CD8-positive, alpha-beta memory T cell (primary cell): ENCODE data around the gene SLC39A11. TPM values are rescaled to one million over a fixed set of nuclear protein-coding genes. Genes with fewer than 3 reads are reported as not detected.
A peak's percentile ranks its signal among the peaks of the same experiment; 100 is the strongest.

Experiments used
- CTCF ChIA-PET: fragments of 350-600 bp; sonication (Branson Sonifier 250); formaldehyde crosslinking; loops from one replicate; lab custom pipeline; 2021; ENCODE audit warnings: antibody characterized with exemption; lab: Charles Lee
- POLR2A ChIA-PET: fragments of 350-600 bp; sonication (Branson Sonifier 250); formaldehyde crosslinking; loops from one replicate; lab custom pipeline; 2021; ENCODE audit warnings: antibody characterized with exemption; lab: Charles Lee
- DNase-seq, 5 donors: peaks; one replicate each; pipeline versions ENCODE4 v3.0.0 to v3.0.0-alpha.2; 2020 to 2022; ENCODE audit warnings: mixed read lengths in 1 of 5
- H3K27ac ChIP-seq: one replicate; pipeline ENCODE4 v1.7.0; 2013; ENCODE audit warnings: low read depth, mild to moderate bottlenecking, low read length, moderate library complexity
- H3K27me3 ChIP-seq: 2 replicates; pipeline ENCODE4 v1.7.0; 2013; ENCODE audit warnings: low read length, mild to moderate bottlenecking; ENCODE audit not compliant: insufficient read depth, poor library complexity, severe bottlenecking
- H3K36me3 ChIP-seq: 2 replicates; pipeline ENCODE4 v1.7.0; 2013; ENCODE audit warnings: mild to moderate bottlenecking, low read length, moderate library complexity; ENCODE audit not compliant: insufficient read depth
- H3K4me1 ChIP-seq: 2 replicates; pipeline ENCODE4 v1.7.0; 2013; ENCODE audit warnings: mild to moderate bottlenecking, low read length, moderate library complexity; ENCODE audit not compliant: insufficient read depth
- H3K4me3 ChIP-seq: 2 replicates; pipeline ENCODE4 v1.7.0; 2013; ENCODE audit warnings: mild to moderate bottlenecking, low read length
- H3K9me3 ChIP-seq: 2 replicates; pipeline ENCODE4 v1.7.0; 2013; ENCODE audit warnings: mild to moderate bottlenecking, low read length
- H3K27ac Mint-ChIP-seq, 8 donors: one replicate each; pipeline ENCODE4 v1.8.0; 2020 to 2021; ENCODE audit warnings: mixed read lengths in 8 of 8, mild to moderate bottlenecking in 6 of 8, inconsistent platforms in 3 of 8, moderate library complexity in 3 of 8
- H3K27me3 Mint-ChIP-seq, 2 donors: one replicate each; pipeline ENCODE4 v1.8.0; 2020 to 2021; ENCODE audit warnings: mixed read lengths in 2 of 2, mild to moderate bottlenecking in 1 of 2, moderate library complexity in 1 of 2
- H3K36me3 Mint-ChIP-seq, 3 donors: one replicate each; pipeline ENCODE4 v1.8.0; 2020 to 2021; ENCODE audit warnings: mixed read lengths in 3 of 3, inconsistent platforms in 1 of 3, mild to moderate bottlenecking in 1 of 3
- H3K4me1 Mint-ChIP-seq, 3 donors: one replicate each; pipeline ENCODE4 v1.8.0; 2020 to 2021; ENCODE audit warnings: mixed read lengths in 3 of 3, inconsistent platforms in 1 of 3, mild to moderate bottlenecking in 1 of 3
- H3K4me3 Mint-ChIP-seq, 7 donors: one replicate each; pipeline ENCODE4 v1.8.0; 2020 to 2021; ENCODE audit warnings: mixed read lengths in 7 of 7, mild to moderate bottlenecking in 6 of 7, moderate library complexity in 4 of 7, inconsistent platforms in 2 of 7
- H3K9me3 Mint-ChIP-seq, 5 donors: one replicate each; pipeline ENCODE4 v1.8.0; 2020 to 2022; ENCODE audit warnings: mixed read lengths in 5 of 5, mild to moderate bottlenecking in 3 of 5, moderate library complexity in 2 of 5, inconsistent platforms in 1 of 5
- polyA plus RNA-seq: library from polyadenylated mRNA; unstranded; fragments of 300-500 nt; fragmentation: Illumina TruSeq; gene quantifications from one replicate; pipeline ENCODE4 v1.2.3, GENCODE V29; 2021
- total RNA-seq, 2 experiments: library from RNA; stranded (reverse); gene quantifications; one replicate each; pipeline ENCODE4 v1.2.3, GENCODE V29; 2021

The SLC39A11 gene
- total and polyA plus RNA-seq, 3 experiments from 2014 or later = 13.1 to 18.5 (median 17.2) TPM

DNA sequence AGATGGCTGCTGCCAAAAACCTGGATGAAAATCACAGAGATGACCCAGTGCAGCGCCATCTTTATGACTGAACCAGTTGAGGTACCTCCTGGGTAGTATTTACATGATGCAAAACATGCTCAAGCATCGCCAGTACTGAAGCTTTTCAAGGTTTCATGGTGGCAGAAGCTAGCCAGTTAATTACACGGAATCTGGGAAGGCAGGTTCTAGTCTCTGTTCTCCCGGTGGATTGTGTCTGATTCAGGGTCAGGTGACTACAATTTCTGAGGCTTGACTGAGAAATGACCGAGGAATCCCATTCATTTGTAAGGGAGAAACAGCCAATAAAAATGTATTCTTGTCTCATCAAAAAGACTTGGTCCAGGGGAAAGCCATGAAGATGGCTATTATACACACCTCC lies 209.1 kb downstream of the SLC39A11 start:
- CTCF ChIA-PET = no interaction called here
- H3K9me3 Mint-ChIP-seq = peaks cover 16 to 32% (median 20%) of the 10 kb centered on the region in 5 donors
- H3K4me3 ChIP-seq = no peak overlapping the region
- no peak overlapping the region for H3K27ac Mint-ChIP-seq
- no peak for DNase-seq
- no peaks in the 10 kb centered on the region for H3K27me3 Mint-ChIP-seq
- peaks cover 5% of the 10 kb centered on the region for H3K9me3 ChIP-seq
- H3K36me3 Mint-ChIP-seq = peaks cover 33 to 71% (median 46%) of the 10 kb centered on the region in 3 donors
- H3K27ac ChIP-seq = no peak overlapping the region
- H3K36me3 ChIP-seq = no peaks in the 10 kb centered on the region
- no peaks in the 10 kb centered on the region for H3K4me1 Mint-ChIP-seq
- no peaks in the 10 kb centered on the region for H3K27me3 ChIP-seq
- peak overlapping the region in 1 of 7 donors; percentile 8 for H3K4me3 Mint-ChIP-seq
- POLR2A ChIA-PET = no interaction called here
- no peaks in the 10 kb centered on the region for H3K4me1 ChIP-seq

DNA sequence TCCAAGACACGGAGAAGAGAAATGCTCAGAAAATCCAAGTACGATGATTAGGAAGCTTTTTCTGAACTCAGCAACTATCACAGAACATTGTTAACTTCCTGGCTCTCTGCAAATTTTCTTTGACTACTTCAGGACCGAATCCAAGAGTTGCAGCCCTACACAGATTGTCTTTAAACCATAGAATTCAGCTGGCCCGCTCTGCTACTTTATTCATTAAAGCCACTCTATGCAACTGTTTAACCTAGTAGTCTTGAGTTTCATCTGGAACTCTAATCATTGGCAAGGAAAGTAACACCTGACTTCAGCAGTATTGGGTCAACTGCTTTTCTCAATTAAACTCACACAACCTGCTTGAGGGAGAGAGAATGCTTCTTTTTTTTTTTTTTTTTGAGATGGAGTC lies 210.1 kb downstream of the SLC39A11 start:
- ChIA-PET CTCF (no interaction called here), POLR2A (no interaction called here)
- Histone ChIP-seq H3K27me3 (no peaks in the 10 kb centered on the region), H3K36me3 (no peaks in the 10 kb centered on the region), H3K4me1 (no peaks in the 10 kb centered on the region), H3K4me3 (no peak overlapping the region), H3K27ac (no peak overlapping the region), H3K9me3 (peaks cover 5% of the 10 kb centered on the region)
- Mint-ChIP-seq H3K27ac (peak overlapping the region in 1 of 8 donors; percentile 21), H3K27me3 (no peaks in the 10 kb centered on the region), H3K9me3 (peaks cover 20 to 38% (median 28%) of the 10 kb centered on the region in 5 donors), H3K36me3 (peaks cover 30 to 67% (median 42%) of the 10 kb centered on the region in 3 donors), H3K4me1 (no peaks in the 10 kb centered on the region), H3K4me3 (no peak overlapping the region)
- DNase-seq = no peak

DNA sequence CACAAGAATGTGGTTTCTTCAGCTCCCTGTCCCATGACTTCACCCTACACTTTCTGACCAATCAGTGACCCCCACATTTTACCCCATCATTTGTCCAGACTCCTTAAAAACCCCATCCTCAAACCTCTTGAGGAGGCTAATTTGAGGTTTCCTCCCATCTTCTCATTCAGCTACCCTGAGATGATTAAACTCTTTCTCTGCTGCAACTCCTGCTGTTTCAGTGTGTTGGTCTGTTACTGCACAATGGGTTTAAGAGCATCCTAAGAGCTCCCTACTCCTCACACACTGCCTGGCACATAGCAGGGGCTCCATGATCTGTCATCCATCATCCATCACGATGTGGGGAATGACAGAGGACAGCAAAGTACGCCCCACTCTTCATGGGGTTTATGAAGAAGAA lies 212.6 kb downstream of the SLC39A11 start:
- H3K4me3 Mint-ChIP-seq = no peak overlapping the region
- Histone ChIP-seq H3K4me3 (no peak overlapping the region), H3K9me3 (peaks cover 12% of the 10 kb centered on the region), H3K4me1 (no peaks in the 10 kb centered on the region), H3K27me3 (no peaks in the 10 kb centered on the region), H3K27ac (no peak overlapping the region), H3K36me3 (no peaks in the 10 kb centered on the region)
- no peak overlapping the region for H3K27ac Mint-ChIP-seq
- DNase-seq = no peak
- peaks cover 23 to 72% (median 51%) of the 10 kb centered on the region in 3 donors for H3K36me3 Mint-ChIP-seq
- ChIA-PET CTCF (no interaction called here), POLR2A (no interaction called here)
- H3K4me1 Mint-ChIP-seq = no peaks in the 10 kb centered on the region
- H3K9me3 Mint-ChIP-seq = peaks cover 34 to 59% (median 44%) of the 10 kb centered on the region in 5 donors
- peaks cover 0 to 2% of the 10 kb centered on the region in 2 donors for H3K27me3 Mint-ChIP-seq

DNA sequence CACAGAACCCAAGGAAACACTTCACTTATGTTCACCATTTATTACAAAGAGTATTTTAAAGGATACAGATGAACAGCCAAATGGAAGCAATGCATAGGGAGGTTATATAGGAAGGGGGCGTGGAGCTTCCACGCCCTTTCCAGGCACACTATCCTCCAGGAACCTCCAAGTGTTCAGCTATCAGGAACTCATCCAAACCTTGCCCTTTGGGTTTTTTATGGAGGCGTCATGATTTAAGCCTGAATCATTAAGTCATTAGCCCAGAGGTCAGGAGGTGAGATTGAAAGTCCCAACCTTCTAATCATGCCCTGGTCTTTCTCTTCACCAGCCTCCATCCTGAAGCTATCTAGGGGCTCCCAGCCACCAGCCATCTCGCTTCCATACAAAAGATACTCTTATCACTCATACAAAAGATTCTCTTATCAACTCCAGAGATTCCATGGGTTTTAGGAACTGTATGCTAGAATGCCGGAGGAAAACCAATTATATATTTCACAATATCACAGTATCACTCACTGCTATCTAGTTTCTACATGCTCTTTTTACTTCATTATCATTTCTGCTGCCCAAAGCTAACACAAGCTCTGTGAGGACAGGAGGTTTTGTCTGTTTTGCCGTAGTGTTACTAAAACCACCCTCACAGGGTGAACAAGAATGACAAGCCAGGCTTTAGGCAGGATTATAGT lies 213.4 kb downstream of the SLC39A11 start:
- POLR2A ChIA-PET = no interaction called here
- Mint-ChIP-seq H3K36me3 (peaks cover 29 to 79% (median 57%) of the 10 kb centered on the region in 3 donors), H3K4me1 (no peaks in the 10 kb centered on the region), H3K4me3 (no peak overlapping the region), H3K27me3 (peaks cover 0 to 2% of the 10 kb centered on the region in 2 donors), H3K9me3 (peaks cover 34 to 62% (median 47%) of the 10 kb centered on the region in 5 donors), H3K27ac (no peak overlapping the region)
- CTCF ChIA-PET = no interaction called here
- no peaks in the 10 kb centered on the region for H3K36me3 ChIP-seq
- no peak overlapping the region for H3K4me3 ChIP-seq
- H3K9me3 ChIP-seq = peaks cover 12% of the 10 kb centered on the region
- no peaks in the 10 kb centered on the region for H3K4me1 ChIP-seq
- no peak for DNase-seq
- no peak overlapping the region for H3K27ac ChIP-seq
- H3K27me3 ChIP-seq = no peaks in the 10 kb centered on the region

DNA sequence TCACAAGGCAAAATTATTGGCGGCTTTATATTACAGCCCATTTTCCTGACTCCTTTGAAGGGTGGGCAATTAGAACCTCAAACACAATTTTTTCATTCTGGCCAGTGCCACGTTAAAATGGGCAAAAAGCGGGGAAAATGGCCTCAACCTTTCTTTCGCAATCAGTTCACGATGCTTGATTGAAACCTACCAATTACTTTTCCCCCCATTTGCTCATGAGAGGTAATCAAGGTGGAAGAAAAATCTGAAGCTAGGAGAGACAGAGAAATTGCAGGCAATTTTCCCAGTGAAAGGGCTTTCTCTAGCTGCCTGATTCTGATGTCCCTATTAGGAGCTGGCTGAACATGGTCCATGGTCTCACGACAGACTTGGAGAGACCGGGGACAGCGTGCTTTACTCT lies 215.1 kb downstream of the SLC39A11 start:
- CTCF ChIA-PET = no interaction called here

DNA sequence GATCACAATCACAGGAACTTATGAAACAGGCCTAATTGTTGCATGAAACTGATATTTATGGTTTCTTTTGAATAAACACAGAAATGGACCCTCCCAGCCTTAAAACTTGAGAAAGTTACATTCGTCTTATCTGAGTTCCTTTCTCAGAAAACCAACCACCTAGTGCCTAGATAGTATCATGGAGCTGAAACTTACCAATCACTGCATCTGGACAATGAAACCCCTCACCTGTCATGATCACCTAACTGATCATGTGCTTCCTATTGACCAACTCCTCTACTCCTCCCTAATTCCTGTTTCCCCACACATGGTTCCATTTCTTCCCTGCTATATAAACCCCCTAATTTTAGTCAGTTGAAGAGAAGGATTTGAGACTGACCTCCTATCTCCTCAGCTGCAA lies 216.1 kb downstream of the SLC39A11 start:
- POLR2A ChIA-PET = no interaction called here

More for the DNA sequence above, 215.1 kb downstream of the SLC39A11 start:
- no peak for DNase-seq
- Mint-ChIP-seq H3K36me3 (peaks cover 30 to 83% (median 54%) of the 10 kb centered on the region in 3 donors), H3K9me3 (peaks cover 34 to 68% (median 47%) of the 10 kb centered on the region in 5 donors), H3K4me1 (no peaks in the 10 kb centered on the region), H3K27ac (no peak overlapping the region), H3K27me3 (peaks cover 0 to 2% of the 10 kb centered on the region in 2 donors), H3K4me3 (no peak overlapping the region)
- H3K4me1 ChIP-seq = no peaks in the 10 kb centered on the region
- H3K27ac ChIP-seq = no peak overlapping the region
- peaks cover 12% of the 10 kb centered on the region for H3K9me3 ChIP-seq
- H3K4me3 ChIP-seq = no peak overlapping the region
- no peaks in the 10 kb centered on the region for H3K27me3 ChIP-seq
- no peaks in the 10 kb centered on the region for H3K36me3 ChIP-seq
- POLR2A ChIA-PET = no interaction called here

DNA sequence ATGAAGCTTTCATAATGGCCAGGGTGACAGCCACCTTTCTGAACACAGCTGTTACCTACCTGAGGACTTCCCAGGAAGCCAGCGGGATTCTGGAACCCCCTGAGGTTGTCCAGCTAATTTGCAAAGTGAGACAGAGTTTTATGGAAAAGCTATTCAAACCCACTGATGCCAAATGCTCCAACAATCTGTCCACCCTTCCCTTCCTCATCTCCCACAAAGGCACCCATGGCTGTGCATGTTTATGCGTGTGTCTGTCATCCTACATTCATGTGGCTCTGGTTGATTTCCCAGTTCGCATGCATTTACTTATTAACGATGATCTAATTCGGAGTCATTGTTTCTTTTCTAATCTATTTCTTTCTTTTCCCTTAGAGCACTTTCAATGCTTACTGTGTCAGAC lies 217.1 kb downstream of the SLC39A11 start:
- ChIA-PET CTCF (no interaction called here), POLR2A (no interaction called here)
- H3K4me3 Mint-ChIP-seq = peak overlapping the region in 1 of 7 donors; percentile 17
- H3K36me3 ChIP-seq = no peaks in the 10 kb centered on the region
- H3K4me1 Mint-ChIP-seq = no peaks in the 10 kb centered on the region
- H3K27me3 ChIP-seq = no peaks in the 10 kb centered on the region
- H3K36me3 Mint-ChIP-seq = peaks cover 22 to 69% (median 41%) of the 10 kb centered on the region in 3 donors
- H3K27ac ChIP-seq = no peak overlapping the region
- H3K27ac Mint-ChIP-seq = no peak overlapping the region
- peaks cover 12% of the 10 kb centered on the region for H3K9me3 ChIP-seq
- no peak overlapping the region for H3K4me3 ChIP-seq
- H3K9me3 Mint-ChIP-seq = peaks cover 34 to 58% (median 46%) of the 10 kb centered on the region in 5 donors
- H3K27me3 Mint-ChIP-seq = peaks cover 0 to 2% of the 10 kb centered on the region in 2 donors
- DNase-seq = no peak
- no peaks in the 10 kb centered on the region for H3K4me1 ChIP-seq

More for the DNA sequence above, 216.1 kb downstream of the SLC39A11 start:
- Histone ChIP-seq H3K4me3 (no peak overlapping the region), H3K27ac (no peak overlapping the region), H3K9me3 (peaks cover 12% of the 10 kb centered on the region), H3K4me1 (no peaks in the 10 kb centered on the region), H3K27me3 (no peaks in the 10 kb centered on the region), H3K36me3 (no peaks in the 10 kb centered on the region)
- Mint-ChIP-seq H3K9me3 (peaks cover 34 to 64% (median 47%) of the 10 kb centered on the region in 5 donors), H3K4me1 (no peaks in the 10 kb centered on the region), H3K36me3 (peaks cover 22 to 74% (median 45%) of the 10 kb centered on the region in 3 donors), H3K27ac (no peak overlapping the region), H3K4me3 (no peak overlapping the region), H3K27me3 (peaks cover 0 to 2% of the 10 kb centered on the region in 2 donors)
- DNase-seq = no peak
- CTCF ChIA-PET = no interaction called here

DNA sequence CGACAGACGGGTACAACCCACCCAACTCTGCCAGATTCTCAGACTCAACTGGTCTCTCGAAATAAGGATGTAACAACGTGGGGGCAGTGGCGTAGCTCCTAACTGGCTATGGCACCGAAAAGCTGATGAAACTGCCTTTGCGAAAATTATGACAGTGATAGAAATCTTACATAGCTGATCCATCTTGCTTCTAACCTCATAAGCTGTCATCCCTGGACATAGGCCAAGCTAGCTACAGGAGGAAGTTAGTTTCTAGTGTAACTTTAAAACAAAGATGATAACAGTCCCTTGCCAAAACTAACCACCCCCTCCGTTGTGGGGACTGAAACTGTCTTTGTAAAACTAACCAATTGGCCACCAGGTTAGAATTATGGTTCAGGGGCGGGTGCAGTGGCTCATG lies 220.1 kb downstream of the SLC39A11 start:
- H3K4me3 ChIP-seq = no peak overlapping the region
- Mint-ChIP-seq H3K36me3 (peaks cover 17 to 49% (median 26%) of the 10 kb centered on the region in 3 donors), H3K27me3 (peaks cover 0 to 2% of the 10 kb centered on the region in 2 donors), H3K9me3 (peaks cover 14 to 31% (median 19%) of the 10 kb centered on the region in 5 donors), H3K4me3 (no peak overlapping the region), H3K27ac (no peak overlapping the region), H3K4me1 (no peaks in the 10 kb centered on the region)
- no peaks in the 10 kb centered on the region for H3K27me3 ChIP-seq
- H3K36me3 ChIP-seq = no peaks in the 10 kb centered on the region
- peaks cover 7% of the 10 kb centered on the region for H3K9me3 ChIP-seq
- H3K27ac ChIP-seq = no peak overlapping the region
- no peak for DNase-seq
- POLR2A ChIA-PET = no interaction called here
- CTCF ChIA-PET = no interaction called here
- H3K4me1 ChIP-seq = no peaks in the 10 kb centered on the region
